T-cell (primary cell): ENCODE measurements around the gene QRFP. TPM values are rescaled to one million over a fixed set of nuclear protein-coding genes. Genes with fewer than 3 reads are reported as not detected.

Experiments used
- ATAC-seq, 4 experiments: fragments of 200-7000 bp in 3 of 4; fragments of 150-1000 bp in 1 of 4; cut with Tn5 transposase; replicated peaks in 1 of 4; 1 replicate in 3 of 4; 2 replicates in 1 of 4; pipeline ENCODE4 v1.10.0; 2021; ENCODE audit warnings: moderate library complexity in 3 of 4, mild to moderate bottlenecking in 2 of 4, moderate number of reproducible peaks in 1 of 4
- CTCF ChIA-PET, 2 donors: fragments of 300-600 bp; sonication (Branson Sonifier 250); formaldehyde crosslinking; loops; one replicate each; lab custom pipeline; 2022; ENCODE audit warnings: antibody characterized with exemption in 2 of 2; lab: Charles Lee
- POLR2A ChIA-PET, 2 donors: fragments of 300-600 bp; sonication (Branson Sonifier 250); formaldehyde crosslinking; loops; one replicate each; lab custom pipeline; 2022; ENCODE audit warnings: antibody characterized with exemption in 2 of 2; lab: Charles Lee
- DNase-seq, 35 experiments: peaks; one replicate each; pipeline versions ENCODE4 v3.0.0 to v3.0.0-alpha.2; 2013 to 2023
- H3K27ac ChIP-seq: one replicate; pipeline ENCODE4 v1.5.1; 2013; ENCODE audit warnings: low read length
- H3K27me3 ChIP-seq, 2 experiments: replicated peaks in 1 of 2; 1 replicate in 1 of 2; 2 replicates in 1 of 2; pipeline versions ENCODE4 v1.6.1 to v1.7.0; 2013; ENCODE audit warnings: low read length in 1 of 2, mixed read lengths in 1 of 2; ENCODE audit not compliant: control insufficient read depth in 2 of 2, insufficient read depth in 2 of 2; ENCODE audit errors: extremely low read depth in 1 of 2
- H3K36me3 ChIP-seq, 2 donors: 1 replicate in 1 of 2; 2 replicates in 1 of 2; pipeline versions ENCODE4 v1.6.1 to v1.7.0; 2013; ENCODE audit warnings: low read length in 1 of 2; ENCODE audit not compliant: control insufficient read depth in 2 of 2, insufficient read depth in 1 of 2; ENCODE audit errors: extremely low read depth in 1 of 2
- H3K4me1 ChIP-seq, 2 experiments: 1 replicate in 1 of 2; 2 replicates in 1 of 2; pipeline versions ENCODE4 v1.6.1 to v1.7.0; 2013; ENCODE audit warnings: low read length in 2 of 2, mixed read lengths in 1 of 2; ENCODE audit not compliant: insufficient read depth in 2 of 2, control insufficient read depth in 1 of 2; ENCODE audit errors: extremely low read depth in 1 of 2
- H3K4me3 ChIP-seq, 2 donors: 1 replicate in 1 of 2; 2 replicates in 1 of 2; pipeline versions ENCODE4 v1.5.1 to v1.7.0; 2013; ENCODE audit warnings: mild to moderate bottlenecking in 2 of 2, low read length in 1 of 2, moderate library complexity in 1 of 2; ENCODE audit not compliant: control insufficient read depth in 1 of 2; ENCODE audit errors: extremely low read depth in 1 of 2
- H3K9me3 ChIP-seq: 2 replicates; pipeline ENCODE4 v1.7.0; 2013
- H3K27ac Mint-ChIP-seq, 2 donors: one replicate each; pipeline ENCODE4 v1.8.0; 2020 to 2021; ENCODE audit warnings: mild to moderate bottlenecking in 2 of 2, mixed read lengths in 2 of 2
- H3K27me3 Mint-ChIP-seq, 2 donors: one replicate each; pipeline ENCODE4 v1.8.0; 2021 to 2022; ENCODE audit warnings: mixed read lengths in 2 of 2
- H3K36me3 Mint-ChIP-seq: one replicate; pipeline ENCODE4 v1.8.0; 2021; ENCODE audit warnings: mixed read lengths
- H3K4me1 Mint-ChIP-seq, 3 donors: one replicate each; pipeline ENCODE4 v1.8.0; 2020 to 2022; ENCODE audit warnings: mixed read lengths in 3 of 3, mild to moderate bottlenecking in 1 of 3
- H3K4me3 Mint-ChIP-seq, 3 donors: one replicate each; pipeline ENCODE4 v1.8.0; 2020 to 2022; ENCODE audit warnings: mild to moderate bottlenecking in 3 of 3, mixed read lengths in 3 of 3, moderate library complexity in 3 of 3
- H3K9me3 Mint-ChIP-seq, 3 donors: one replicate each; pipeline ENCODE4 v1.8.0; 2020 to 2022; ENCODE audit warnings: mixed read lengths in 3 of 3
- WGBS: methylation state at CpG from one replicate; pipeline ENCODE4 v1.1.5; 2013; ENCODE audit warnings: missing lambda C conversion rate; ENCODE audit not compliant: insufficient coverage; 5-methylcytosine and 5-hydroxymethylcytosine counted together
- total RNA-seq, 35 experiments: library from RNA in 6 of 35; stranded (reverse) in 6 of 35; fragments of 120-200 nt in 1 of 35; gene quantifications; one replicate each; pipeline versions ENCODE4 v1.2.1 to v1.2.4 and lab custom pipeline; 2013 to 2026

QRFP gene
- total RNA-seq, 5 donors from 2014 or later (not counting 1 experiment from before 2014, with no cell fraction given) = not detected

DNA sequence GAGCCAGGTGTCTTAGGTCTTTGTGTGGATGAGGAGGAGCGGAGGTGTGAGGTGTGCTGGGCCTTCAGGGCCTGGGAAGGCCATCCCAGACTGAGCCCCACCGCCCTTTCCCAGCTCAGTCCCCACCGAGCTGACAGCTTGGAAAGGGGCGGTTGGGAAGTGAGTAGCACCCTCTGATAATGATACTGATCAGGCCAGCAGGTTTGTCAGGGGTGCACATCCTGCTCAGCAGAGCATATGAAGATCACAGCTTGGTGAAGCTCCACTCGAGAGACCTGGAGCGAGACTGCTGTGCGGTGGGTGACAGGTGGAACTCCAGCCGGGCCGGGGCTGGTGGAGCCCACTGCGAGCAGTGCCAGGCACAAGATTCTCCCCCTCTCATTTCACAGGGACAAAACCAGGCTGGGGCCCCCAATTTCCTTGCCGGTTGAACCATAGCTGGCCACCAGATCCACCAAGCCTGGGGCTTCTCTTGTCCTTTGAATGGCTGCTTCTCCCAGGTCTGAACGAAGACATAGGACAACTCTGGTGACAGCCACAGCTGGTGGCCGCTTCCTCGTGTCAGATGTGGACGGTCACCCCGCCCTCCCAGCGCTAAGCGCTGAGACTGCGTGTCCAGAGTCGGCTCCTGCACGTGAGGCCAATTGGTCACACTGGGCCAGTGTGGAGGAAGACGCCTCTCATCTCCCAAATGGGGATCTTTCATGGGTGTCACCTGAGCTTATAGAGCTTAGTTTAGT lies 8.3 kb downstream of the QRFP start:
- Histone ChIP-seq H3K36me3 (peaks cover 7 to 30% of the 10 kb centered on the region in 2 donors), H3K9me3 (no peaks in the 10 kb centered on the region), H3K4me1 (no peaks in the 10 kb centered on the region), H3K27me3 (no peaks in the 10 kb centered on the region), H3K27ac (no peak overlapping the region), H3K4me3 (no peak overlapping the region)
- no peaks in the 10 kb centered on the region for H3K4me1 Mint-ChIP-seq
- no peaks in the 10 kb centered on the region for H3K9me3 Mint-ChIP-seq
- ATAC-seq = no peak
- no peak for DNase-seq
- POLR2A ChIA-PET = no interaction called here
- CTCF ChIA-PET = no interaction called here
- 95% methylated on average over 20 of the region's 22 CpGs for WGBS
- peaks cover 27% of the 10 kb centered on the region for H3K36me3 Mint-ChIP-seq
- H3K4me3 Mint-ChIP-seq = no peak overlapping the region
- no peaks in the 10 kb centered on the region for H3K27me3 Mint-ChIP-seq
- H3K27ac Mint-ChIP-seq = no peak overlapping the region

DNA sequence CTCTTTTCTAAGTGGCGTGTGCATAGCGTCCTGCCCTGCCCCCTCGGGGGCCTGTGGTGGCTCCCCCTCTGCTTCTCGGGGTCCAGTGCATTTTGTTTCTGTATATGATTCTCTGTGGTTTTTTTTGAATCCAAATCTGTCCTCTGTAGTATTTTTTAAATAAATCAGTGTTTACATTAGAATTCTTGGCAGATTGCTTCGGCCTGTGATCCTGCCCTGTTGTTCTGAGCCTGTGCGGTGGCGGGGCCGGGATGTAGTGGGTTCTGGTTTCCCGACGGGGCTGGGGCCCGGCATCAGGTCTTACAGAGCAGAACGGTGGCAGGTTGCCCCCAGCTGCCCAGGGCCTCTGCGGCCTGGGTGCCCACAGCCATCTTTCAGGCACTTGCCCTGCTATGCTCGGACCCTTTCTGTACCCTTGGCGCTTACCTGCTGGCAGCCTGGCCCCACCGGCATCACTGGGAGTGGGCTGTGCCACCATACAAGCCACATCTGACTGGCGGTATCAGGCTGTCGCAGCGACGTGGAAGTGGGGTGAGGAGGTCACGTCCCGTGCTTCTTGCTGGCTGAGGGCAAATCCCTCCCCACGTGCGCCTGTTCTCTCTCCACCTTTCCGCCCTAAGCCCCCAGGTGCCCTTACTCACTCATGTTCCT lies 9.0 kb downstream of the QRFP start:
- ChIA-PET CTCF (no interaction called here), POLR2A (no interaction called here)
- Histone ChIP-seq H3K27me3 (no peaks in the 10 kb centered on the region), H3K4me1 (no peaks in the 10 kb centered on the region), H3K27ac (no peak overlapping the region), H3K9me3 (no peaks in the 10 kb centered on the region), H3K36me3 (peaks cover 7 to 28% of the 10 kb centered on the region in 2 donors), H3K4me3 (no peak overlapping the region)
- Mint-ChIP-seq H3K36me3 (peaks cover 27% of the 10 kb centered on the region), H3K4me3 (no peak overlapping the region), H3K4me1 (no peaks in the 10 kb centered on the region), H3K27ac (no peak overlapping the region), H3K27me3 (no peaks in the 10 kb centered on the region), H3K9me3 (no peaks in the 10 kb centered on the region)
- ATAC-seq = no peak
- DNase-seq = no peak
- 98% methylated on average over 11 of the region's 25 CpGs for WGBS

DNA sequence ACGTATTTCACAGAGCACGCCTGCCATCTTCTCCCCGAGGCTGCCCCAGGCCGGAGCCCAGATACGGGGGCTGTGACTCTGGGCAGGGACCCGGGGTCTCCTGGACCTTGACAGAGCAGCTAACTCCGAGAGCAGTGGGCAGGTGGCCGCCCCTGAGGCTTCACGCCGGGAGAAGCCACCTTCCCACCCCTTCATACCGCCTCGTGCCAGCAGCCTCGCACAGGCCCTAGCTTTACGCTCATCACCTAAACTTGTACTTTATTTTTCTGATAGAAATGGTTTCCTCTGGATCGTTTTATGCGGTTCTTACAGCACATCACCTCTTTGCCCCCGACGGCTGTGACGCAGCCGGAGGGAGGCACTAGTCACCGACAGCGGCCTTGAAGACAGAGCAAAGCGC lies 9.6 kb downstream of the QRFP start:
- ATAC-seq (no peak), DNase-seq (no peak)
- Mint-ChIP-seq H3K4me1 (no peaks in the 10 kb centered on the region), H3K9me3 (no peaks in the 10 kb centered on the region), H3K27ac (no peak overlapping the region), H3K4me3 (no peak overlapping the region), H3K27me3 (no peaks in the 10 kb centered on the region), H3K36me3 (peaks cover 26% of the 10 kb centered on the region)
- H3K27ac ChIP-seq = no peak overlapping the region
- H3K4me1 ChIP-seq = no peaks in the 10 kb centered on the region
- H3K27me3 ChIP-seq = no peaks in the 10 kb centered on the region
- H3K4me3 ChIP-seq = no peak overlapping the region
- ChIA-PET POLR2A (no interaction called here), CTCF (no interaction called here)
- H3K36me3 ChIP-seq = peaks cover 7 to 31% of the 10 kb centered on the region in 2 donors
- WGBS = 92% methylated on average over 21 of the region's 23 CpGs
- H3K9me3 ChIP-seq = no peaks in the 10 kb centered on the region

DNA sequence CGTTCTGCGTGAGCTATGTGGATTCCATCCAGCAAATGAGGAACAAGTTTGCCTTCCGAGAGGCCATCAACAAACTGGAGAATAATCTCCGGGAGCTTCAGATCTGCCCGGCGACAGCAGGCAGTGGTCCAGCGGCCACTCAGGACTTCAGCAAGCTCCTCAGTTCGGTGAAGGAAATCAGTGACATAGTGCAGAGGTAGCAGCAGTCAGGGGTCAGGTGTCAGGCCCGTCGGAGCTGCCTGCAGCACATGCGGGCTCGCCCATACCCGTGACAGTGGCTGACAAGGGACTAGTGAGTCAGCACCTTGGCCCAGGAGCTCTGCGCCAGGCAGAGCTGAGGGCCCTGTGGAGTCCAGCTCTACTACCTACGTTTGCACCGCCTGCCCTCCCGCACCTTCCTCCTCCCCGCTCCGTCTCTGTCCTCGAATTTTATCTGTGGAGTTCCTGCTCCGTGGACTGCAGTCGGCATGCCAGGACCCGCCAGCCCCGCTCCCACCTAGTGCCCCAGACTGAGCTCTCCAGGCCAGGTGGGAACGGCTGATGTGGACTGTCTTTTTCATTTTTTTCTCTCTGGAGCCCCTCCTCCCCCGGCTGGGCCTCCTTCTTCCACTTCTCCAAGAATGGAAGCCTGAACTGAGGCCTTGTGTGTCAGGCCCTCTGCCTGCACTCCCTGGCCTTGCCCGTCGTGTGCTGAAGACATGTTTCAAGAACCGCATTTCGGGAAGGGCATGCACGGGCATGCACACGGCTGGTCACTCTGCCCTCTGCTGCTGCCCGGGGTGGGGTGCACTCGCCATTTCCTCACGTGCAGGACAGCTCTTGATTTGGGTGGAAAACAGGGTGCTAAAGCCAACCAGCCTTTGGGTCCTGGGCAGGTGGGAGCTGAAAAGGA lies 10.9 kb downstream of the QRFP start:
- 96% methylated on average over 34 of the region's 35 CpGs for WGBS
- no peaks in the 10 kb centered on the region for H3K27me3 ChIP-seq
- H3K9me3 ChIP-seq = no peaks in the 10 kb centered on the region
- no peak overlapping the region for H3K27ac ChIP-seq
- H3K4me1 ChIP-seq = no peaks in the 10 kb centered on the region
- no peak overlapping the region for H3K4me3 ChIP-seq
- no peaks in the 10 kb centered on the region for H3K27me3 Mint-ChIP-seq
- H3K9me3 Mint-ChIP-seq = no peaks in the 10 kb centered on the region
- no peak overlapping the region for H3K4me3 Mint-ChIP-seq
- H3K4me1 Mint-ChIP-seq = no peaks in the 10 kb centered on the region
- DNase-seq (no peak), ATAC-seq (no peak)
- peaks cover 35% of the 10 kb centered on the region for H3K36me3 Mint-ChIP-seq
- CTCF ChIA-PET = no interaction called here
- H3K36me3 ChIP-seq = peaks cover 7 to 44% of the 10 kb centered on the region in 2 donors
- POLR2A ChIA-PET = no interaction called here
- no peak overlapping the region for H3K27ac Mint-ChIP-seq

DNA sequence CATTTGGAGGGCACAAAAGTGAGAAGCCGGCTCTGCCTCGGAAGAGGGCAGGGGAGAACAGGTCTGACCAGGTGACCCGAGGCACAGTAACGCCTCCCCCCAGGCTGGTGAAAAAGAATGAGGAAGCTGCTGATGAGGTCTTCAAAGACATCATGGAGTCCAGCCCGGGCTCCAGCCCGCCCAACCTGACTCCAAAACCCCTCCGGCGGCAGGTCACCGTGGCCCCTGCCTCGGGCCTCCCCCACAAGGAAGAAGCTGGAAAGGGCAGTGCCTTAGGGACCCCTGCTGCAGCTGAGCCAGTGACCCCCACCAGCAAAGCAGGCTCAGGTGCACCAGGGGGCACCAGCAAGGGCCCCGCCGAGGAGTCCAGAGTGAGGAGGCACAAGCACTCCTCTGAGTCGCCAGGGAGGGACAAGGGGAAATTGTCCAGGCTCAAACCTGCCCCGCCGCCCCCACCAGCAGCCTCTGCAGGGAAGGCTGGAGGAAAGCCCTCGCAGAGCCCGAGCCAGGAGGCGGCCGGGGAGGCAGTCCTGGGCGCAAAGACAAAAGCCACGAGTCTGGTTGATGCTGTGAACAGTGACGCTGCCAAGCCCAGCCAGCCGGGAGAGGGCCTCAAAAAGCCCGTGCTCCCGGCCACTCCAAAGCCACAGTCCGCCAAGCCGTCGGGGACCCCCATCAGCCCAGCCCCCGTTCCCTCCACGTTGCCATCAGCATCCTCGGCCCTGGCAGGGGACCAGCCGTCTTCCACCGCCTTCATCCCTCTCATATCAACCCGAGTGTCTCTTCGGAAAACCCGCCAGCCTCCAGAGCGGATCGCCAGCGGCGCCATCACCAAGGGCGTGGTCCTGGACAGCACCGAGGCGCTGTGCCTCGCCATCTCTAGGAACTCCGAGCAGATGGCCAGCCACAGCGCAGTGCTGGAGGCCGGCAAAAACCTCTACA lies 11.8 kb downstream of the QRFP start:
- POLR2A ChIA-PET = no interaction called here
- no peaks in the 10 kb centered on the region for H3K4me1 ChIP-seq
- Mint-ChIP-seq H3K27me3 (no peaks in the 10 kb centered on the region), H3K36me3 (peaks cover 43% of the 10 kb centered on the region), H3K4me3 (no peak overlapping the region), H3K9me3 (no peaks in the 10 kb centered on the region), H3K27ac (no peak overlapping the region), H3K4me1 (no peaks in the 10 kb centered on the region)
- CTCF ChIA-PET = no interaction called here
- peaks cover 7 to 53% of the 10 kb centered on the region in 2 donors for H3K36me3 ChIP-seq
- no peaks in the 10 kb centered on the region for H3K27me3 ChIP-seq
- DNase-seq = no peak
- 96% methylated on average over 40 of the region's 47 CpGs for WGBS
- no peak overlapping the region for H3K4me3 ChIP-seq
- H3K9me3 ChIP-seq = no peaks in the 10 kb centered on the region
- no peak for ATAC-seq
- no peak overlapping the region for H3K27ac ChIP-seq

DNA sequence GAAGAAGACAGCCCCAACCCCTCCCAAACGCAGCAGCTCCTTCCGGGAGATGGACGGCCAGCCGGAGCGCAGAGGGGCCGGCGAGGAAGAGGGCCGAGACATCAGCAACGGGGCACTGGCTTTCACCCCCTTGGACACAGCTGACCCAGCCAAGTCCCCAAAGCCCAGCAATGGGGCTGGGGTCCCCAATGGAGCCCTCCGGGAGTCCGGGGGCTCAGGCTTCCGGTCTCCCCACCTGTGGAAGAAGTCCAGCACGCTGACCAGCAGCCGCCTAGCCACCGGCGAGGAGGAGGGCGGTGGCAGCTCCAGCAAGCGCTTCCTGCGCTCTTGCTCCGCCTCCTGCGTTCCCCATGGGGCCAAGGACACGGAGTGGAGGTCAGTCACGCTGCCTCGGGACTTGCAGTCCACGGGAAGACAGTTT lies 12.5 kb downstream of the QRFP start:
- Mint-ChIP-seq H3K27ac (no peak overlapping the region), H3K36me3 (peaks cover 50% of the 10 kb centered on the region), H3K4me1 (no peaks in the 10 kb centered on the region), H3K27me3 (no peaks in the 10 kb centered on the region), H3K4me3 (no peak overlapping the region), H3K9me3 (no peaks in the 10 kb centered on the region)
- Histone ChIP-seq H3K36me3 (peaks cover 7 to 60% of the 10 kb centered on the region in 2 donors), H3K27me3 (no peaks in the 10 kb centered on the region), H3K4me1 (no peaks in the 10 kb centered on the region), H3K4me3 (no peak overlapping the region), H3K9me3 (no peaks in the 10 kb centered on the region), H3K27ac (no peak overlapping the region)
- 96% methylated on average over 18 of the region's 25 CpGs for WGBS
- no peak for DNase-seq
- ChIA-PET POLR2A (no interaction called here), CTCF (no interaction called here)
- ATAC-seq = no peak
